ENCODE data around the gene CALB2.

DNA sequence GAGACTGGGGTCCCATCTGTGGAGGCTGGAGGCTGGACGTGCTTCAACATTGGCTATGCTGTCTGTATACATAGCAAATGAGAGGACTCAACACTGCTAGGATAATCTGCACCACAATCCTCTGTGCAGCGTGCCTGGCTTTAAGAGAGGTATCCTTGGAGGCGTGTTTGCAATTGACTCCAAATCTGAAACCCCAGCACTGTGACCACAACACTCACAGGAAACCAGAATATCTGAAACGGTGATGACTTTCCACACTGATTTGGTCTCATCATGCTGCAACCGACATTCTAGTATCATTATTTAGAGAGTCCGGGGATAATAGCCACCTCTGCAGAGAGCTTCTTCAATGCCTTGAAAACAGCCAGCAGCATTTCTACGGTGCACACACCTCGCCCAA lies 48.2 kb downstream of the CALB2 start:
- TF ChIP-seq, protein P1, sequence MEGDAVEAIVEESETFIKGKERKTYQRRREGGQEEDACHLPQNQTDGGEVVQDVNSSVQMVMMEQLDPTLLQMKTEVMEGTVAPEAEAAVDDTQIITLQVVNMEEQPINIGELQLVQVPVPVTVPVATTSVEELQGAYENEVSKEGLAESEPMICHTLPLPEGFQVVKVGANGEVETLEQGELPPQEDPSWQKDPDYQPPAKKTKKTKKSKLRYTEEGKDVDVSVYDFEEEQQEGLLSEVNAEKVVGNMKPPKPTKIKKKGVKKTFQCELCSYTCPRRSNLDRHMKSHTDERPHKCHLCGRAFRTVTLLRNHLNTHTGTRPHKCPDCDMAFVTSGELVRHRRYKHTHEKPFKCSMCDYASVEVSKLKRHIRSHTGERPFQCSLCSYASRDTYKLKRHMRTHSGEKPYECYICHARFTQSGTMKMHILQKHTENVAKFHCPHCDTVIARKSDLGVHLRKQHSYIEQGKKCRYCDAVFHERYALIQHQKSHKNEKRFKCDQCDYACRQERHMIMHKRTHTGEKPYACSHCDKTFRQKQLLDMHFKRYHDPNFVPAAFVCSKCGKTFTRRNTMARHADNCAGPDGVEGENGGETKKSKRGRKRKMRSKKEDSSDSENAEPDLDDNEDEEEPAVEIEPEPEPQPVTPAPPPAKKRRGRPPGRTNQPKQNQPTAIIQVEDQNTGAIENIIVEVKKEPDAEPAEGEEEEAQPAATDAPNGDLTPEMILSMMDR (conservative IDR thresholded peaks at IDR 0.05): no peak
- TF ChIP-seq ZFX (IDR thresholded peaks at IDR 0.05): no peak

Data from C4-2B (cell line).